RWPE1 (cell line): ENCODE data around the gene NOD2.

Source experiments
- CTCF ChIA-PET: fragments of 350-600 bp; sonication (Branson Sonifier 250); formaldehyde crosslinking; extraction: SDS; loops from one replicate; lab custom pipeline; 2021; lab: Yijun Ruan, JAX
- POLR2A ChIA-PET: fragments of 400-600 bp; formaldehyde crosslinking; extraction: SDS; loops from one replicate; lab custom pipeline; 2020; ENCODE audit warnings: antibody characterized with exemption; ENCODE audit not compliant: low non-redundant PET; lab: Yijun Ruan, JAX
- DNase-seq: peaks from one replicate; pipeline ENCODE4 v3.0.0; 2012; ENCODE audit warnings: low spot score
- H3K27ac ChIP-seq: fragments of 450-650 bp; 2 replicates; pipeline ENCODE4 v1.5.1; 2017
- CTCF ChIP-seq: fragments of 450-650 bp; conservative IDR thresholded peaks from 2 replicates; pipeline ENCODE4 v1.5.1; 2017; ENCODE audit warnings: low read depth, mild to moderate bottlenecking

The NOD2 gene

GRCh38 chr16:50763211-50763610, 69.8 kb downstream of the NOD2 start:
- H3K27ac ChIP-seq: no peak overlapping the region
- CTCF ChIA-PET: no interaction called here
- POLR2A ChIA-PET: no interaction called here
- DNase-seq: no peak
- no peak for TF ChIP-seq CTCF

GRCh38 chr16:50765260-50765659, 71.9 kb downstream of the NOD2 start:
- POLR2A ChIA-PET: no interaction called here
- no peak for TF ChIP-seq CTCF
- no peak overlapping the region for H3K27ac ChIP-seq
- CTCF ChIA-PET: no interaction called here
- DNase-seq: no peak

GRCh38 chr16:50765861-50766260, 72.5 kb downstream of the NOD2 start:
- POLR2A ChIA-PET: no interaction called here
- no peak overlapping the region for H3K27ac ChIP-seq
- no peak for TF ChIP-seq CTCF
- DNase-seq: no peak
- CTCF ChIA-PET: interaction anchor here (0.6 kb wide), 1 partner anchor 89 kb away, joined by 3 read pairs; no protein-coding TSS in a partner anchor

- ChIA-PET CTCF (interaction anchor here (0.6 to 0.7 kb wide), 2 partner anchors 24 to 1803 kb away, joined by 3 to 5 read pairs; no protein-coding TSS in a partner anchor), POLR2A (no interaction called here)
- TF ChIP-seq CTCF: no peak
- DNase-seq: no peak
- no peak overlapping the region for H3K27ac ChIP-seq
Observed at GRCh38 chr16:50767197-50767596, 73.8 kb downstream of the NOD2 start.

- ChIA-PET CTCF (no interaction called here), POLR2A (interaction anchor here (0.6 kb wide), 1 partner anchor 24 kb away, joined by 3 read pairs; no protein-coding TSS in a partner anchor)
- no peak for DNase-seq
- H3K27ac ChIP-seq: no peak overlapping the region
- TF ChIP-seq CTCF: no peak
Observed at GRCh38 chr16:50771366-50771765, 78.0 kb downstream of the NOD2 start.

GRCh38 chr16:50774405-50774804, 81.0 kb downstream of the NOD2 start:
- no peak overlapping the region for H3K27ac ChIP-seq
- ChIA-PET CTCF (interaction anchor here (0.7 kb wide), 1 partner anchor 32 kb away, joined by 3 read pairs; no protein-coding TSS in a partner anchor), POLR2A (no interaction called here)
- no peak for TF ChIP-seq CTCF
- no peak for DNase-seq

- POLR2A ChIA-PET: no interaction called here
- CTCF ChIA-PET: interaction anchor here (0.7 kb wide), 1 partner anchor 32 kb away, joined by 3 read pairs; no protein-coding TSS in a partner anchor
- TF ChIP-seq CTCF: no peak
- DNase-seq: no peak
- H3K27ac ChIP-seq: no peak overlapping the region
Observed at GRCh38 chr16:50774960-50775359, 81.6 kb downstream of the NOD2 start.
